B cell (primary cell): ENCODE measurements around the gene ACKR1.

Experiments
- CTCF ChIP-seq: fragments of 200-600 bp; IDR thresholded peaks from one replicate; pipeline ENCODE4 v1.8.0; 2022; ENCODE audit warnings: antibody characterized with exemption, mild to moderate bottlenecking
- EZH2 ChIP-seq: IDR thresholded peaks from 2 replicates; pipeline ENCODE4 v1.6.1; 2012; ENCODE audit warnings: borderline replicate concordance, low read depth, mild to moderate bottlenecking, moderate library complexity, low read length; ENCODE audit not compliant: insufficient read depth, poor library complexity, severe bottlenecking

- TF ChIP-seq CTCF (no peak), EZH2 (no peak)
These were observed 23.2 kb upstream of the ACKR1 start for GRCh38 chr1:159181328-159182024.
